Activated naive CD4-positive, alpha-beta T cell treated with anti-CD3 and anti-CD28 coated beads, Interleukin-2, amount 50 U/mL, for 72 hours (primary cell): Measurements from ENCODE around the gene HOXC4. TPM values are rescaled to one million over a fixed set of nuclear protein-coding genes. Genes with fewer than 3 reads are reported as not detected.
"Not testable (repeated sequence)": the region's sequence is repeated elsewhere in the genome, so short reads cannot be mapped to it uniquely, and the experiment has no call there.

Source experiments
- ATAC-seq, 2 donors: fragments of 150-1000 bp; cut with Tn5 transposase; 2 replicates each; pipeline ENCODE4 v1.10.0; 2021; ENCODE audit warnings: mild to moderate bottlenecking in 2 of 2, moderate library complexity in 2 of 2
- DNase-seq, 2 donors: peaks; one replicate each; pipeline ENCODE4 v3.0.0; 2021 to 2022; ENCODE audit warnings: low spot score in 2 of 2
- H3K27ac Mint-ChIP-seq, 2 donors: one replicate each; pipeline ENCODE4 v1.8.0; 2022; ENCODE audit warnings: mild to moderate bottlenecking in 2 of 2, mixed read lengths in 2 of 2
- H3K36me3 Mint-ChIP-seq, 2 donors: one replicate each; pipeline ENCODE4 v1.8.0; 2022; ENCODE audit warnings: mixed read lengths in 2 of 2
- H3K9me3 Mint-ChIP-seq, 2 donors: one replicate each; pipeline ENCODE4 v1.8.0; 2022; ENCODE audit warnings: mixed read lengths in 2 of 2
- total RNA-seq, 2 donors: library from RNA; stranded (reverse); gene quantifications; one replicate each; pipeline ENCODE4 v1.2.3, GENCODE V29; 2022

The HOXC4 gene
- total RNA-seq, 2 donors from 2014 or later, result 0.18 TPM; not detected in 1

DNA sequence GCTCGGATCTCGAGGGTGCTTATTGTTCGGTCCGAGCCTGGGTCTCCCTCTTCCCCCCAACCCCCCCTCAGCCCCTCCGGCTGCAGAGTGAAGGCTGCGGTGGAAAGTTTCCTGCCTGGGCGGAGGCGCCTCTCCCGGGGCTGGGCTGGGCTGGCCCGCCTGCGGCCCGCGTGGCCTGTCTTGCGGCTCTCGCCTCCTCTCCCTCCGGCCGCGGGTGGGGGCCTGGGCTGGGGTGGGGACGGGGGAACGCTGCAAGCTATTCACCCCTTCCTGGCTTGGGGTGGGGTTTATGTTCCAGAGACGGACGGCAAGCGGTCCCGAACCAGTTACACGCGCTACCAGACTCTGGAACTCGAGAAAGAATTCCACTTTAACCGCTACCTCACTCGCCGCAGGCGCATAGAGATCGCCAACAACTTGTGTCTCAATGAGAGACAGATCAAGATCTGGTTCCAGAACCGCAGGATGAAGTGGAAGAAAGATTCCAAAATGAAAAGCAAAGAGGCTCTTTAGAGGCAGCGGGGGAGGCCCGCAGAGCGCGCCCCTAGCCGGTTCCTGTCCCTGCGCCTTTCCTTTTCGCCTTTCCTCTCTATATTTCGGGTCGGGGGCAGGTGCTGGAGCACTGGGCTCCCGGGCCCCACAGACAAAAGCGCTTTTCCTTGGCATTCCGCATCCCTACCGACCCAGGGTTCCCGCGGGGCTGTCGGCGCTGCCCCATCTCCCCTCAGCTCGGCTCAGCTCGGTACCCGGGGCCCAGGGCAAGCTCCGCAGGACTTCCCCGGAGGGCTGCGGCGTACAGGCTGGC, 19.5 kb upstream of the HOXC4 start:
- no peak for DNase-seq
- no peak for ATAC-seq
- Mint-ChIP-seq H3K36me3 (peaks cover 4 to 14% of the 10 kb centered on the region in 2 donors), H3K27ac (no peak overlapping the region), H3K9me3 (no peaks in the 10 kb centered on the region)

DNA sequence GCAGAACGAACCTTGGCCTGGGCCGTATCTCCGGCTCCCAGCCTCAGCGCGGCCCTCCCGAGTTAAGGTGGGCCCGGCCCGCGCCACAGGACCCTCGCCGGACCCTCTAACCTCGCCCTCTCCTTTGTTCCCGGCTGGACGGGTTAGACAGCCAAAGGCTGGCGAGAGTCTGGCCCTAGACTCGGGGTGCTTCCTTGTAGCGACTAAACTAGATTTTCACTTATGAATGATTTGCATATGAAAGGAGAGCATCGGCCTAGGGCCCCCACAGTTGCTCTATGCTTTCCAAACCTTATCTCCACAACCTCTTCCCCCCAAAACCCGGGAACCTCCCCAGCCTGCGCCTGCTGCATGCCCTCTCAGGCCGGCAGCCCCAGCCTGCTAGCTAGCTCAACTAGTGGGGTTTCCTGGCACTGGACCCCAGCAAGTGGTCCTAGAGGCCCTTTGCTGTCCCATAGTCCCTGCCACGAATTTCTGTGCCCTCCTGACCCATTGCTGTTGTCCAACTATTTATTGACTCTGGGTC, 18.8 kb upstream of the HOXC4 start:
- H3K27ac Mint-ChIP-seq, result peak overlapping the region in 1 of 2 donors; percentile 60
- no peaks in the 10 kb centered on the region for H3K9me3 Mint-ChIP-seq
- no peak for DNase-seq
- no peak for ATAC-seq
- peaks cover 4 to 14% of the 10 kb centered on the region in 2 donors for H3K36me3 Mint-ChIP-seq

DNA sequence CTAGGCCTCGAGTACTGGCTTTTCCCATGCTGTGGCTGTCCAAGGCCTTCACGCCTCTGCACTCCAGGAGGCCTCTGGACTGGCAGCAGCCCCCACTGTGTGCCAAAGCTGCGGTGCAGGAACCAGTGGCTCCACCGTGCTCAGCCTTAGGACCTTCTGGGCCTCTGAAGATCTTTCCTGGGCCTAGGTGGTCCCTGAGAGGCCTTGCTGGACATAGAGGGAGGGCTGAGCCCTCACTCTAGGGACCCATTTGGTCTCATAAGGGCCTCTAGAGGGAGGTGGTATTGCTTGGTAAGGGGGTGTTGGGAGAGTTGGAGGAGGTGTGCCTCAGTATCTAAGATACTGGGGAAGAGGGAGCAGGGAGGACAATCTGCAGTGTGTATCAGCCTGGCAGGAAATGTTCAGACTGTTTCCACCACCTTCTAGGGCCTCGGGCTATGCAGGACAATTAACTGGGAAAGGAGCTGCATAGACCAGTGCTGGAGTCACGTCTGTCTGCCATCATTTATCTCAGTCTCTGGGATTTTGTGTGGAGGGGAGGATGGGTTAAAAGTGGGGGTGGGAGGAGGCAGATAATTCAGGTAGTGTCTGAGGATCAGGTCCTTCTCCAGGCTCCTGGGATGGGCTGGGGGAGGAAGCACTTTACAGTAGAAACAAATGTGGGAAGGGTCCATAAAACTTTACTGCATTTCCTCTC, 17.9 kb upstream of the HOXC4 start:
- ATAC-seq (no peak), DNase-seq (no peak)
- Mint-ChIP-seq H3K27ac (no peak overlapping the region), H3K9me3 (no peaks in the 10 kb centered on the region), H3K36me3 (peaks cover 4 to 14% of the 10 kb centered on the region in 2 donors)

DNA sequence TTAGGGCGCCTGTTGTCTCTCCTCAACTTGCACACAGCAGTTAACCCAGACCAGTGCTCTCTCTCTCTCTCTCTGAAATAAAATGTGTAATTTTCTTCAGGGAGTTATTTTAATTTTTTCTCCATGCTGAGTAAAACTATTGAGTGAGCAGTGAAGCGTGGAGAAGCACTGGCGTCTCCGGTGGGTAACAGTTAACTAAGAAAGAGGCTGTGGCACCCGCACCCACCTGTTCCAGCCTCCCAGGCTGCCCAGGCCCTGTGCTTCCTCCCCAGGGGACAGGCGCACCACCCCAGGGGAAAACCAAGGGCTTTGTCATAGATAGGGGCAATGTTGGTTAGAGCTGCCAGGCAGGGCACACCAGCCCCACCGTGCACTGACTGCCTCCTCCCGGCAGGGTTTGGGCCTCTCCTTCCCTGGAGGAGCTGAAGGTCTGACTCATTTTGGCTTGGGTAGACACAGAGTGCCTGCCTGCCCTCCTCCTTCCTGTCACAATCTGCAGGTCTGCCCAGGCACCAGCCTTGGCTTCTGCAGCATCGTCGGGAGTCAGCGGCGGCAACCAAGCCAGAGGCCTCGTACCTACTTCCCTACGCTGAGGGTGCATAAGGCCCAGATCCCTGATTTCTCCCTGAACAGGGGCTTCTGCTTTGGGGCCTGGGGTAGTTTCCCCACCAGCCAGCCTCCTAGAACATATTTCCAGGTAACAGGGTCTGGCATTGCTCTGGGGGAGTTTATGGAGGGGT, 16.8 kb upstream of the HOXC4 start:
- Mint-ChIP-seq H3K27ac (no peak overlapping the region), H3K36me3 (peaks cover 4 to 14% of the 10 kb centered on the region in 2 donors), H3K9me3 (no peaks in the 10 kb centered on the region)
- ATAC-seq (peak in 1 of 2 donors; percentile 27), DNase-seq (no peak)

DNA sequence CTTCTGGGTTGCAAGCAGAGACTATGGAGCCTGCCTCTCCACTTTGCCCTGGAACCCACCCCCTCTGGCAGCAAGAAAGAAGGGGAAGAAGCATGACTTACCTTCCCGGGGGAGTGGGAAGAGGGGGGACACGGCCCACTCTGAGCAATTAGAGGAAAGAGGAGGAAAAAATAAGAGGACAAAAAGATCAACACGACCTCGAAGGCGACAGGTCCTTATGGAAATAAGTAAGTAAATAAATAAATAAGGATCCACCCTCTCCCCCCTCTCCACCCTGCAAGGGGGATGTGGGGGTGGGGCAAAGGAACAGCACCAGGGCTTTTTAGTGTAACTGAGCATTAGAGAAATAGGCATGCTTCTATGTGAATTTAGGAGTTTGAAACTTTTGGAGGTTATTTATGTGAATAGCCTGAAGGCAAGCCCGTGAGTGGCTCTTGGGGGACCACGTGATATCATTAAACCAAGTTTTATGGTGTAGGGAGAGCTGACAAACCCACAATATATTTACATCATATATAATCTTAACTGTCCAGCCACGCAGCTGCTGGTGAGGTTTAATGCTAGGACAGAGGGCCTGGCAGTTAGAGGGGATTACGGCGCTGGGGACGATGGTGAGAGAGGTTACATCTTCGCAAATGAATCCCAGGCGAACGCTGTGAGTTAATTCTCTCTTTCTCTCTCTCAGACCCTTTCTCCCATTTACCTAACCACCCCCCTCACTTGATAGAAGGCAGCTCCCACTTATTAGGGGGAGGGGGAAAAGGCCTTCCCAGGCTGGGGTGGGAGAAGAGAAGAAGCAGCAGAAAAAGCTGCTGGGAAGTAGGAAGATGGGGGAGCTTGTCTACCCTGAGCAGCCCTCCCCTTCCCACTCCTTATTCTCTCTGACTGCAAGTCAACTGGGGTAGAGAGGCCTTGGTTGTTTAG, 16.0 kb upstream of the HOXC4 start:
- H3K36me3 Mint-ChIP-seq, result peaks cover 4 to 9% of the 10 kb centered on the region in 2 donors
- ATAC-seq (no peak), DNase-seq (no peak)
- no peaks in the 10 kb centered on the region for H3K9me3 Mint-ChIP-seq
- no peak overlapping the region for H3K27ac Mint-ChIP-seq

DNA sequence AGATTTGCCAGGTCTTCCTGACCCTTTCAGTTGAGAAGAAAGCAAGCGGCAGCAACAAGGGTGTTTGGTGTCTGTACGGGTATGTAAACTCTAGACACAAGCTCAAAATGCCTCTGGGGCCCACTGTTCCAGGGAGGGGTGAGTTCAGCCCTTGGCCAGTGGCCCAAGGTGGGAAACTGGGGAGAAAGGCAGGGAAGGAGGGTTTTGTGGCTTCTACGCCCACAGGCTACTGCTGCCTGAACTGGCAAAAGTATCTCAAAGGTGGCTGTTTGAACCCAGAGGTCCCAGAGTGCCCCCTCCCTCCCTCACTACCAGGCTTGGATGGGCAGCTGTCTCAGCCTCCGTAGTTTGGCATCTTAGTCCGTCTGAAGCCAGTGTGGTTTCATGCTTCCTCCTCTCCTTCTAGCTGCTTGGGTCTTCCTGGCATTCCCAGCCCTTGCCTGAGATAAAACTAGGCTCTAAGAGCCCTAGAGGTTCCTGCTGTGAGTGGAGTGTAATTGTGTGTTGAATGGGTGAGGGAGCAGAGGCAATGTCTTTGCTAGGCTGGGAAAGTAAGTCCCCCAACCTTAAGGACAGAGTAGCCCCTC, 15.3 kb upstream of the HOXC4 start:
- no peak for ATAC-seq
- peaks cover 3 to 7% of the 10 kb centered on the region in 2 donors for H3K36me3 Mint-ChIP-seq
- no peaks in the 10 kb centered on the region for H3K9me3 Mint-ChIP-seq

DNA sequence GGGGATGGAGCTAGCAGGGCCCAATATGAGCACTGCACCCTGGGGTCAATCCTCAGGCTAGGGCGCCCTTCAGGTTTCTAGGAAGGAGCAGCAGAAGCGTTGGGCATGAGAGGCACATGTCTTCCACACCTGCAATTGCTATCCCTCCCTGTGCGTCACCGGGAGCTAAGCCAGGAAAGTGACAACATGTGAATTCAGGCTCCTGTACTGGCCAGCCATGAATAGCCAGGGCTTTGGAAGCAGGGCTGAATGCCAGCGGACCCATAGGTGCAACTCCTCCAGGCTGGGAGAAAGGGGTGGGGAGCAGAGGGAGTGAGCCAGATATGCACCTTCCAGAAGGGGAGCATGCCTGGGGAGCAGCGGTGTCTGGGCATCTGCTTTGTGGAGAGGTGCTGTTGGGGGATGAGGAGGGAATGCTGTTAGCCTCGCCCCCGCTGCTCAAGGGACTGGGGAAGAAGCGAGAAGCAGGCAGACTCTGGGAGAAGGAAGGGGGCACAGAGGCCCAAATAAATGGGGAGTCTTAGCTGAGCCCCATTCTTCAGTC, 14.7 kb upstream of the HOXC4 start:
- no peaks in the 10 kb centered on the region for H3K9me3 Mint-ChIP-seq
- ATAC-seq (no peak), DNase-seq (no peak)
- peaks cover 0 to 5% of the 10 kb centered on the region in 2 donors for H3K36me3 Mint-ChIP-seq
- no peak overlapping the region for H3K27ac Mint-ChIP-seq

More for the DNA sequence above, 15.3 kb upstream of the HOXC4 start:
- no peak for DNase-seq
- no peak overlapping the region for H3K27ac Mint-ChIP-seq

DNA sequence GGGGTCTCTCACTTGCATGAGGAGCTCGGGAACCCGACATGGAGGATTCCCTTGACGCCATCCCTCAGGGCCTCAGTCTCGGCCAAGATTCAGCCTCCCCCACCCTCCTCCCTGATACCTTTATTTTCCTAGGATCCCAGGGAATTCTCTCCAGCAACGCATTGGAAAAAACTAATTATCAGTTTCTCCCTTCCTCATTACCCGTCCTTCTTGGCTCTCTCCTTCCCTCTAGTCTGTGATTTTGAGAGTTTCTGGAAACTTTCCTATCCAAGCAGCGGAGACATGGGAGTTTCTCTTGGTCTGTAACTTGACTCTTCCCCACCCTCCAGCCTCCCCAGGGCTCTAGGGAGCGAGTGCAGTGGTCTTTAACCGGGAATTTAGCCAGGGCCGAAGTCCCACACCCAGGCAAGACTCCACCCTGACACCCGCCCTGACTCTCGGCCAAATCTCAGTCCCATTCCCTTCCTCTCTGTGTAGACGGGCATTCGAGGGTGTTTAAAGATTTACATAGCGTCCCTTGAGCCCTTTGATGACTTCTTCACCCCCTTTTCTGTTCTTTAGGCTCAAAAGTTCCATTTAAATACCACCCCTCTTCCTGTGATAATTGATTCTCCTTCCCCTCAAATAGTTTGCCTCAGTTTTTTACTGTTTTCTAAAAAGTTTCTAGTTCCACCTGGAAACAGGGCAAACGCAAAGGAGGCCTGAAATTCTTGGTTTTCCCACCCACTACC, 14.1 kb upstream of the HOXC4 start:
- peaks cover 0 to 5% of the 10 kb centered on the region in 2 donors for H3K36me3 Mint-ChIP-seq
- no peak for ATAC-seq
- no peaks in the 10 kb centered on the region for H3K9me3 Mint-ChIP-seq
- H3K27ac Mint-ChIP-seq, result no peak overlapping the region
- no peak for DNase-seq

DNA sequence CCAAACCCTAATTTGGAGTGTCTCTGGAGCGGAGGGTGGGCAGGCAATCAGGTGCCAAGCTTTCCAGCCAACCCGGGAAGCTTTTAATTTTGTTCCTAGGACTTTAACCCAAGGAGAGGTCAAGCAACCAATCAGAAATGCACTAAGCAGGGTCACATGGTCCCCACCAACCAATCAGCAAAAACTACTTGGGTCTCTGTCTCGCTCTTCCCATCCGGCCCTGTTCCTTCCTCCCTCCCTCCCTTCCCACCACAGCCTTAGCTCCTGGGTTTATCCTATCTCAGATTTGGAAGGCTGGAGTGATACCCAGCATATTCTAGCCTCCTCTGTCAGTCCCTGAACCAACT, 13.5 kb upstream of the HOXC4 start:
- no peak for DNase-seq
- no peak for ATAC-seq
- Mint-ChIP-seq H3K36me3 (peaks cover 0 to 1% of the 10 kb centered on the region in 2 donors), H3K27ac (no peak overlapping the region), H3K9me3 (no peaks in the 10 kb centered on the region)

DNA sequence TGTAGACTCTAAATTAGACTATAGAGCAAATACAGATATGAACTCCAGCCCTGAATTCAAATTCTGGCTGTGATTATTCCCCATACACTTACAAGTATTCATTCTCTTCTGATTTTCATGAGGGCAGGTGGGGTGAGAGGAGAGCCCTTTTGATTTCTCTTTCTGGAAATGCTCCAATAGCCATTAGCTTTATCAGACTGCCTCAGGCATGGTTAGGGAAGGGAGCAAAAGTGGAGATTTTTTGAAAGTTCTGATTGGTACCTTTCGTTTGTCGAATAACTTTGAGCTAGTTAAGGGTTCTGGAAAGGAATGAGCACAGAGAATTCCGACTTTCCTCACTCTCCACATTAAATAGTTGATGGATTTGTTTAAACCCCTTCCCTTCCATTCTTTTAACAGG, 13.0 kb upstream of the HOXC4 start:
- no peak for ATAC-seq
- DNase-seq, result no peak
- no peak overlapping the region for H3K27ac Mint-ChIP-seq
- no peaks in the 10 kb centered on the region for H3K9me3 Mint-ChIP-seq
- H3K36me3 Mint-ChIP-seq, result no peaks in the 10 kb centered on the region

DNA sequence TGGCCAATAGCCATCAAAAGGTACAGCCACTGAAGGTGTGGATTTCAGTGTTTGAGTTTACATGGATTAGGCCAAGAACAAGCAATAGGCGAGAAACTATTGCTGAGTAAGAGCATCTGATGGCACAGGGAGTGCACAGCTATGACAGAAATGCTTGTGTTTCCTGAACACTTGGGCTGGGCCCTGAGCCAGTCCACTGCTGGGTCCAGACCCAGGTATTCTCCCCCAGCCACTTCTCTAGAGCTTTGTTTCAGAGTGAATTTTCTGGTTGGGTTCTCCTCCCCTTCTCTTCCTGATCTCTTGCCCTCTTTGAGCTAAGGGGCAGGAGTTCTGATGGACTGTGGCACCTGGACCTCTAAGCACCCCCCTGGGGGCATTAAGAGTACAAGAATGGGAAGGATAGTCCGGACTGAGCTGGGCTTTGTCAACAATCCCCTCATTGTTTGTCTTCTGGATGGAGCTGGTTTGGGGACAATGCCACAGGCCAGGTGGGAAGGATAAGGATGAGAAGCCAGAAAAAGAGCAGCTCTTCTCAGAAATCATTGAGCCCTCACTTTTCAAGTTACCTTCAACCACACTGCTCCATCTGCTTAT, 12.4 kb upstream of the HOXC4 start:
- H3K36me3 Mint-ChIP-seq, result no peaks in the 10 kb centered on the region
- DNase-seq (no peak), ATAC-seq (no peak)
- no peak overlapping the region for H3K27ac Mint-ChIP-seq
- H3K9me3 Mint-ChIP-seq, result no peaks in the 10 kb centered on the region

DNA sequence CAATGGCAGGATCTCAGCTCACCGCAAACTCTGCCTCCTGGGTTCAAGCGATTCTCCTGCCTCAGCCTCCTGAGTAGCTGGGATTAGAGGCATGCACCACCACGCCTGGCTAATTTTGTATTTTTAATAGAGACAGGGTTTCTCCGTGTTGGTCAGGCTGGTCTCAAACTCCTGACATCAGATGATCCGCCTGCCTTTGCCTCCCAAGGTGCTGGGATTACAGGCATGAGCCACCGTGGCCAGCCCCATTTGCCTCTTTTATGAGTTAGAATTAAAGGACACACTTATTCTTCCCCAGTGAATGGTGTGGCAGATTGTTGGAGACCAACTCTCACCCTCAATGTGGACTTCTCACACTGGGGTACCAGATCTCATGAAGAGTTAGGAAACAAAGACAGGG, 11.6 kb upstream of the HOXC4 start:
- H3K36me3 Mint-ChIP-seq, H3K27ac Mint-ChIP-seq, DNase-seq, H3K9me3 Mint-ChIP-seq, ATAC-seq: not testable (repeated sequence)

DNA sequence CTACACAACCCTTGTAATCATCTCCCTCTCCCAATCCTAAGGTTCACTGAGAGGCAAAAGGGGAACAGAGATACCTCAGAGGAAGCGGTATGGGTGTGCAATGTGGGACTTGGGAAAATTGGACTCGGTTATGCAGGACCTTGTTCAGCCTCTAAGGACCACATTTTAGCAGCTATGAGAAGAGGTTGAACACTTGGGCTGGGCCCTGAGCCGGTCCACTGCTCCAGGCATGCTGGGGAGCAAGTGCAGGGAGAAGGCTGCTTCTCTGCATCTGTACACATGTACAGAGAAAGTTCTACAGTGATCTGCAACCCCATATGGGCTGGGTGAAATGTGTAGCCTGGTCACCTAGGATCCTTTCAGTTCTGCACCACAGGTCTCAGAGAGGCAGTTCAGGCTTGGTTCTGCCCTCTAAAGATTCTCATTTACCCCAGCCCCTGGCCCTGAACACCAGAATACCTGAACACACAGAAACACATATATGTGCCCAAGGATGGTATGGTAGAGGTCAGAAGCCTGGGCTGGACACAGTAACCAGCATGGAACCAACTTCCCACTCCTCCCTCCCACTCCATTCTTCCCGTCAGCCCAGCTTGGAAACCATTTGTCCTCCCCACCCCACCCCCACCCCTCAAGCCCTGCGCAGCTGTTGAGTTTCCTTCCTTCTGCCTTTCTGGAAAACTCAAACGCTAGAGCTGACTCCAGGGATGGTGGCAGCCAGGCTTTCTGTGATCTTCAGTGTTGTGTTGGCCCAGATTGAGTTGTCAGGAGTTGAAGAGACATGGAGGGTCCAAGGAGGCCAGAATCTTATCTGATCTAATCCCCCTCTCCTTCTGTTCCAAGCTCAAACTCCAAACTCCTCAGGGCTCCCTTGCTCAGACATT, 10.4 kb upstream of the HOXC4 start:
- no peak for ATAC-seq
- DNase-seq, result no peak
- peaks cover 0 to under 1% of the 10 kb centered on the region in 2 donors for H3K36me3 Mint-ChIP-seq
- H3K9me3 Mint-ChIP-seq, result no peaks in the 10 kb centered on the region
- H3K27ac Mint-ChIP-seq, result no peak overlapping the region
